ENCODE data around the gene HDGF.
"Not testable (repeated sequence)": the region's sequence is repeated elsewhere in the genome, so short reads cannot be mapped to it uniquely, and the experiment has no call there.

The HDGF gene

GRCh38 chr1:156766298-156767100 is 15.0 kb upstream of the HDGF start:
- DNase-seq: no peak

DNA sequence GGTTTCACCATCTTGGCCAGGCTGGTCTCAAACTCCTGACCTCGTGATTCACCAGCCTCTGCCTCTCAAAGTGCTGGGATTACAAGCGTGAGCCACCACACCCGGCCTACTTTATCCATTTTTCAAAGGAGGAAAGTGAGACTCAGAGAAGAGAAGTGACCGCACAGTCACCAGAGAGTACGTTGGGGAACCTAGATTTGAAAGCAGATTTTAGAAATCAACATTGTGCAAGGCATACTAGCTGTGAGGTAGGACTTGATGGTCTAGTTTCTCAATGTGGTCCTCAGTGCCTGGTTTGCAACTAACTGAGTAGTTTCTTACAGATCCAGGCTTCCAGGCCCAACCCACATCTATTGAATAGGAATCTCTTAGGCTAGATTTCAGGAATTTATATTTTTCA is 14.2 kb upstream of the HDGF start:
- peak; percentile 91 for DNase-seq

GRCh38 chr1:156765136-156765535 is 13.7 kb upstream of the HDGF start:
- DNase-seq: not testable (repeated sequence)

GRCh38 chr1:156760796-156761104 is 9.3 kb upstream of the HDGF start:
- DNase-seq: no peak

DNA sequence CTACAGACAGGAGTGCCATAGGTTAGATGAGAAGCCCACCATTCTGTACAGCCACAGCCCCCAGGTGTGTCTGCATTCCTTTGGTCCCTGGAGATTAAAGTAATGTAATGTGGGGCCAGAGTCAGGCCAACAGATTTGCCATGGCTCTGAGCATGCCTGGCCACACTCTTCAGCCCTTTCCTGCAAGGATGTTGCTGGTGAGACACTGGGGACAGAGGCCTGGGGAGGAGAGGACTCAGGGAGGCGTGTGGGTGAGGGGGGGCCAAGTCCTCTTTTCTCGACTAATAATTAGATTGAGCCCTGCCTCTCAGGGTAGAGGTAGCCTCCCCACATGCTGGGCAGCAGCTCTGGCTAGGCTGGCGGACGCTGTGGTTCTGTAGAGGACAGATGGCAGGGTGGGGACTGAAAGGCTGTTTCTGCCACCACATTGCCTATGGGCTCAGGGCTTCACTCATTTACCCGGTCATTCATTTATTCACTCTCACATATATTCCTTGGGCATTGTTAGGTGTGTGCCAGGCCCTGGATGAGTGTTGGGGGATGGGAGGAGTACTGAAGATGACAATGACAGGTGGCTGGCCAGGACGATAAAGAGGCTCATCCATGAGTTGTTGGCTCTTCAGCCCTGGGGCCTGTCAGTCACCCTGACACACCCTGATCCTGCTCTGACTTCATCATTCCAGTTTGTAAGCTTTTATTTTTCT is 8.8 kb upstream of the HDGF start:
- no peak for DNase-seq

DNA sequence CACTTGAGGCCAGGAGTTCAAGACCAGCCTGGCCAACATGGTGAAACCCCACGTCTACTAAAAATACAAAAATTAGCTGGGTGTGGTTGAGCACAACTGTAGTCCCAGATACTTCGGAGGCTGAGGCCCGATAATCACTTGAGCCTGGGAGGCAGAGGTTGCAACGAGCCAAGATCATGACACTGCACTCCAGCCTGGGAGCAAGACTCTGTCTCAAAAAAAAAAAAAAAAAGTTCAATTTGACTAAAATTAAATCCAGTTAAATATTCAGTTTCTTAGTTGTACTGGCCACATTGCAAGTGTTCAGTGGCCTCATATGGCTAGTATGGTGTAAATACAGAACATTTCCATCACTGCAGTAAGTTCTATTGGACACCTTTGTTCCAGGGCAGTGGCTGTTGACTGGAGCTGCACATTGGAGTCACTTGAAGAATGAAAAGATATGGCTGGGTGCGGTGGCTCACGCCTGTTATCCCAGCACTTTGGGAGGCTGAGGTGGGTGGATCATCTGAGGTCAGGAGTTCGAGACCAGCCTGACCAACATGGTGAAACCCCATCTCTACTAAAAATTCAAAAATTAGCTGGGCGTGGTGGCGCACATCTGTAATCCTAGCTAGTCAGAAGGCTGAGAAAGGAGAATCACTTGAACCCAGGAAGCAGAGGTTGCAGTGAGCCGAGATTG is 6.2 kb upstream of the HDGF start:
- DNase-seq: not testable (repeated sequence)

DNA sequence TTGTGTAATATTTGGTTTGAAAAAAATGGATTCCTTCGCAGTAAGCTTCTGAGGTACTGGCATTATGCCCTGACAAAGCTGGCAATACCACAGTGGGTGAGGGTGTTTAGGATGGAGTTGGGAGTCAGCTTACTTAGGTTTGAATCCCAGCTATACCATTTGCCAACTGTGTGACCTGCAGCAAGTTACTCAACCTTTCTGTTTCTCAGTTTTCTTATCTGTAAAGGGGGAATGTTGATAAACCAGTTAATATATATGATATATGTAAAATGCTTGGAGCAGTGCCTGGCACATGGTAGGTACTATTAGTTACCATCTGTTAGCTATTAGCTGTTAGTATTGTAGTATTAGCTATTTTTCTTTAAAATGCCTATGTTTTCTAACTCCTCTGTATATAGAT is 4.9 kb upstream of the HDGF start:
- DNase-seq: no peak

- no peak for DNase-seq
These were observed 4.1 kb upstream of the HDGF start for GRCh38 chr1:156755527-156755950.

GRCh38 chr1:156754219-156754618 is 2.7 kb upstream of the HDGF start:
- DNase-seq: peak; percentile 23

DNA sequence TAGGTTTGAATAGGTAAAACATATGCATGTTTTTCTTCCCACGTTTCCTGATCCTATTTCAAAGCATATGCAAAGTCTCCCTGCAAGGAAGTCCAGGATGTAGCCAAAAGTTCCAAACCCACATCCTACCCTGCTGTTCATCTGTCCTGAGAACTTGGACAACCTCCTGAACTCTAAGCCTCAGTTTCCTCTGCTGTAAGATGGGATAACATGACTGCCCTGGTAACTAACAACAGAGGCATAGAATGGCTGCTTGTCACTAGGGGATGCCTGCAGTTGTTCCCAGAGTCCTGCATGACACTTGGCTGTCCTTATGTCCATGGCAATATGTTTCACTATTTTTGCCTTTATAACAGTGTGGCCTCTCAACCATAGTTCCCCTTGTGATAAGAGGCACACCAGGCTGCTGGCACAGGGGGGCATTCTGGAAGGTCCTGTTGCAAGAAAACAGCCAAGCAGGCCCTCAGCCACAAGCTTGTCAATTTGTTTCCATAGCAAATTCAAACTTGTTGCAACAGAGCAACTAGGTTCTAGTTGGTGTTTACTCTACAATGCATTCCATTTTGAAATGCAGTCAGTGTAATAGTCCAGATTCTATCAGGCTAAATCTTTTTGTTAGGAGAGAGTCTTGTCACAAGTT is 1.5 kb upstream of the HDGF start:
- peak; percentile 55 for DNase-seq

DNA sequence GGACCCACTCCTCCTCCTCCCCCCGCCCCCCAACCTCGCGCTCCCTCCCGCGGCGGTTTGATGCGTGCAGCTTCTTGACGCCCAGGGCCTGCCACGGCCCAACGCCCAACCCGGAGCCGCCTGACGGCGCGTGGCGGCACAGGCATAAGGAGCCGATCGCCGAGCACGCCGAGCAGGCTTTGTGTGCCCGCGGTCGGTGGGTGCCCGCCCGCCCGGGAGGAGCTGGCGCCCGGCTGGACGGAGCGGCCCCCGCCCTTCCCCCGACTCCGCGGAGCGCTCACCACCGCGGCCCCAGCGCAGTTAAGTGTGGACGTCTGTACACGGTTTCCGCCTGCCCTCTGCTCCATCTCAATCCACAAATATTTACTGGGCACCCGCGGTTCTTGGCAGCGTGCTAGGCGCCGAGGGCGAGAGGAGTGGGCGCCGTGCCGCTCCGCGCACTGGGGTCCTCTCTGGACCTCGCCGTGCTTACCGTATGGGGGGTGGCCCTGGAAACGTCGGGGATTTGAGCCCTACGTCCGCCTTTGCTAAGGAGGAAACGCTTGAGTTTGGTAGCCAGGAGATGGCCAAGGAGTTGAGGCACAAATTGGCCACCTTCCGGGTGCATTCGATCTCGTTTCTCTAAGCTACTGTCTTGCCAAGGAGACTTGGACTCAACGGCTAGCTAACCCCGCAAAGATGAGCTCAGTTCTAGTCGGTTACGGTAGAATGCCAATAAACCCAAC is 444 bp upstream of the HDGF start:
- peak; percentile 87 for DNase-seq

- DNase-seq: no peak
These were observed 594 bp downstream of the HDGF start for GRCh38 chr1:156750711-156751450.

GRCh38 chr1:156750191-156750672 is 1.2 kb downstream of the HDGF start:
- DNase-seq: no peak

- DNase-seq: no peak
These were observed 1.9 kb downstream of the HDGF start for GRCh38 chr1:156749419-156750118.

- peak; percentile 46 for DNase-seq
These were observed 2.6 kb downstream of the HDGF start for GRCh38 chr1:156748670-156749418.

DNA sequence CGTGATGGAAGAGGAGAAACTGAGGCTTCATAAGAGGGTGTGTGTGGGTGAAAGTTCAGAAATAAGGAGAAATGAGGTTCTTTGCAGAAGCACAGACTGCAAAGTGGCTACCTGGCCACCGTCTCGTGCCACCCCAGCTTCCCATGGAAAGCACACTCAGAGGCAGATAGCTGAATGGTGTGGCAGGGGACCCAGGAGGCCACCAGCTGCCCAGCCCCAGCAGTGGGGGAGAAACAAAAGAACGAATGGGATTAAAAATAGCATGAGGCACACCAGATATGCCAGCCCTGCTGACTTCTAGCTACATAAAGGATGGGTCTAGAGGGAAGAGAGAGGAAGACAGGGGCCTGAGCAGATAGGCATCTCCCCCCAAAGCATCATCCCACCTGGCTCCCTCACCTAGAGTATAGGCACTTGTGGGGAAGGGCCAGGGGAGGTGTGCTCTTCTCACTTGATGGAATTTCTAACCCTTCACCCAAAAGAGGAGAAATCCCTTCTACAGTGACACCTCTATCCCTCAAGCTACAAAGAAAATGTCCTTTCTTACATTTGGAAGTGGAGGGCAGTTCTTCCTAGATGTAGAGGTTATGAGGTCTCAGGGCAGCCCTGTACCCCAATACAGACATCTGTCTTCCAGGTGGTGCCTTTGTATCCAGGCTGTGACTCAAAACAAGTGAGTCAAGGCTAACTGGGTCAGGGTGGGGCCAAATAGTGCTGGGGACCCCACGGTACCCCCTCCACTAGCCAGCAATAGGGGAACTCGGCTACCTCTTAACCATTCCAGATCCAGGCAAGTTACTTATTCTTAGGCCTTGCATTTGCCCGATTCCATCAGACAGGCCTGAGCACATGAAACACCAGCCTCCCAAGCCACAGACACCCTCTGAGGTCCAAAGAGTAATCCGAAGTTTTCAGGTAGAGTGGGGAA is 3.5 kb downstream of the HDGF start:
- DNase-seq: no peak

DNA sequence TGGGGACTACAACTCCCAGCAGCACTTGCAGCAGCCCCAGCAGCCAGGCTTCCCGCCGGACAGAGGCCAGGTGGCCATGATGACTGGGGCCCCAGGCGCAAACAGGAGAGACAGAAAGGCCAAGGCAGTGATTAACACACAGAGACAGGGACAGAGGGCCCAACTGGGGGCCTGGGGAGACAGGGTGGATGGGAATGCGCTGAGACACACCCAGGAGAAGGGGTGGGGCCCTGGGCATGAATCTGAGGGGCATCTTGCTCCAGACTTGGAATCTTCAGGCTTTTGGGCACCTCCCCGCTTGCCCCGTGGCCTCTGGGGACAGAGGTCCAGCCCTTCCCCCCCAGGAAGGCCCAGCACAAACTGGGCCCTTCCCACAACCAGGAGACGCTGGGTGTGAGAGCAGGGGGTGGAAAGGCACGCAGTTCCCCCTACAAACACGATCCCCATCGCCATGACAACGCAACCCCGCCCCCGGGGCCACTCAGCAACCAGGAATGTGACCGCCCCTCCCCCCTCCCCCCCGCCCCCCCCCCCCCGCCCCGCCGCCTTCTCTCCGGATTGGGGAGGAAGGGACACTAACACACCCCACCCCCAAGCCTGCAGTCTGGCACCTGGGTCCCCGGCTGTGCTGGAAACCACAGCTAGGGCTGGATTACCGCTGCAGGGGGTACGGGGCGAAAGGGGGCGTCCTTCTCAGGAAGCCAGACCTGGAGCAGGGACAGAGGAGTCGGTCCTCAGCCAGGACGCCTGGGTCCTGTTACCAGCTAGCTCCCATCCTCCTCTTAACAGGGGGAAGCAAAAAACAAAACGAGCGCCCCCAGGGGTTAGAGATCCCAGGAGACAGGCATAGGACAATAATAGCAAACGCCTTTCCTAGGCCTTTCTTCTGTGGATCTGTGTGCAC is 4.5 kb downstream of the HDGF start:
- peak; percentile 27 for DNase-seq

DNA sequence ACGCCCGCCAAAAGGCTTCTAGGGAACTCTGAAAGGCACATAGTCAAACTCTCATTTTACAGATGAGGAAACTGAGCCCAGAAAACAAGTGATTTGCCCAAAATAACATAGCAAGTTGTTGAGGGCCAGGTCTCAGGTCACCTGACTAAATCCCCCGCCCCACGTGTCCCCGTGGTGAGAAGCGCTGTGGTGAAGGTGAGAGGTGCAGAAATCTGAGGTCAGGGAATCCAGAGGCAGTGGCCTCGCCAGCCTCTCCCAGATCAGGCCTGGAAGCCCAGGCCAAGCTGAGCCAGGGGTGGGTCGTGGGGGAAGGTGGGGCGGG is 5.1 kb downstream of the HDGF start:
- DNase-seq: no peak

All from MV-4-11 (cell line).